ENCODE data around the gene KCNRG.
"Not testable (repeated sequence)": the region's sequence is repeated elsewhere in the genome, so short reads cannot be mapped to it uniquely, and the experiment has no call there.

The KCNRG gene

GRCh38 chr13:50015258-50015657 is at the start of gene KCNRG:
KCNRG (plus strand) TSS chr13:50015444; CDS start chr13:50015494, 50 bp downstream.
- DNase-seq, result no peak

GRCh38 chr13:49967456-49967855 is 47.8 kb upstream of the KCNRG start:
- DNase-seq, result no peak

GRCh38 chr13:49972709-49973108 is 42.5 kb upstream of the KCNRG start:
- DNase-seq, result no peak

- DNase-seq, result no peak
Measured at GRCh38 chr13:49975826-49976225, 39.4 kb upstream of the KCNRG start.

- peak; percentile 62 for DNase-seq
Measured at GRCh38 chr13:49976314-49977258, 38.7 kb upstream of the KCNRG start.

GRCh38 chr13:49977992-49978391 is 37.3 kb upstream of the KCNRG start:
- DNase-seq, result no peak

- no peak for DNase-seq
Measured at GRCh38 chr13:49980266-49980665, 35.0 kb upstream of the KCNRG start.

- DNase-seq, result no peak
Measured at GRCh38 chr13:49985129-49985528, 30.1 kb upstream of the KCNRG start.

GRCh38 chr13:49986471-49986870 is 28.8 kb upstream of the KCNRG start:
- no peak for DNase-seq

GRCh38 chr13:49990612-49991011 is 24.6 kb upstream of the KCNRG start:
- DNase-seq, result not testable (repeated sequence)

GRCh38 chr13:49993111-49993510 is 22.1 kb upstream of the KCNRG start:
- DNase-seq, result no peak

- no peak for DNase-seq
Measured at GRCh38 chr13:49993666-49994065, 21.6 kb upstream of the KCNRG start.

GRCh38 chr13:49995625-49996101 is 19.6 kb upstream of the KCNRG start:
- DNase-seq, result no peak

GRCh38 chr13:49996161-49996915 is 18.9 kb upstream of the KCNRG start:
- peak; percentile 95 for DNase-seq

GRCh38 chr13:49996951-49997895 is 18.0 kb upstream of the KCNRG start, which contains the start of gene TRIM13:
TRIM13 (plus strand) TSS chr13:49997042; CDS start chr13:50011941, 14,899 bp downstream.
- DNase-seq, result peak; percentile 93

- no peak for DNase-seq
Measured at GRCh38 chr13:49997955-49998354, 17.3 kb upstream of the KCNRG start.

- DNase-seq, result no peak
Measured at GRCh38 chr13:49998714-49999624, 16.3 kb upstream of the KCNRG start.

GRCh38 chr13:50001287-50001686 is 14.0 kb upstream of the KCNRG start:
- no peak for DNase-seq

- DNase-seq, result no peak
Measured at GRCh38 chr13:50006426-50007135, 8.7 kb upstream of the KCNRG start.

GRCh38 chr13:50011461-50011860 is 3.8 kb upstream of the KCNRG start:
- DNase-seq, result no peak

All from right forelimb (tissue), 1 donor.